Breast epithelium (tissue), 4 donors: Measurements from ENCODE around the gene FOLH1. TPM values are rescaled to one million over a fixed set of nuclear protein-coding genes. Genes with fewer than 3 reads are reported as not detected.
"Not testable (repeated sequence)": the region's sequence is repeated elsewhere in the genome, so short reads cannot be mapped to it uniquely, and the experiment has no call there.

Experiments used
- DNase-seq, 2 donors: peaks; one replicate each; pipeline ENCODE4 v3.0.0-alpha.2; 2019; ENCODE audit warnings: low spot score in 2 of 2
- H3K27ac ChIP-seq, 2 donors: fragments of 200-600 bp; sonication (generic) in 1 of 2; one replicate each; pipeline ENCODE4 v1.5.1; 2016 to 2019; ENCODE audit warnings: mild to moderate bottlenecking in 1 of 2
- H3K27me3 ChIP-seq, 2 donors: fragments of 200-600 bp; sonication (generic) in 1 of 2; one replicate each; pipeline versions ENCODE4 v1.5.1 to v1.6.0; 2017 to 2019; ENCODE audit warnings: control low read depth in 1 of 2, mild to moderate bottlenecking in 1 of 2
- H3K36me3 ChIP-seq: fragments of 200-600 bp; one replicate; pipeline ENCODE4 v1.5.1; 2019
- H3K4me1 ChIP-seq, 2 donors: fragments of 200-600 bp; sonication (generic); one replicate each; pipeline ENCODE4 v1.5.1; 2016 to 2019; ENCODE audit warnings: control low read depth in 1 of 2
- H3K4me3 ChIP-seq, 3 donors: fragments of 200-600 bp; sonication (generic); 1 replicate in 2 of 3; 2 replicates in 1 of 3; pipeline ENCODE4 v1.5.1; 2016 to 2019; ENCODE audit warnings: mild to moderate bottlenecking in 3 of 3, moderate library complexity in 2 of 3
- H3K9me3 ChIP-seq, 2 donors: fragments of 200-600 bp; sonication (generic) in 1 of 2; one replicate each; pipeline ENCODE4 v1.5.1; 2016 to 2019; ENCODE audit warnings: control low read depth in 1 of 2
- CTCF ChIP-seq, 3 donors: fragments of 450-650 bp; IDR thresholded peaks; one replicate each; pipeline ENCODE4 v1.5.1; 2016 to 2017; ENCODE audit warnings: antibody characterized with exemption in 3 of 3, mild to moderate bottlenecking in 3 of 3, moderate library complexity in 3 of 3
- POLR2A ChIP-seq: fragments of 450-650 bp; IDR thresholded peaks from one replicate; pipeline ENCODE4 v1.6.1; 2016; ENCODE audit warnings: antibody characterized with exemption, mild to moderate bottlenecking, moderate library complexity
- POLR2AphosphoS5 ChIP-seq, 3 donors: sonication (generic); formaldehyde crosslinking; IDR thresholded peaks; one replicate each; pipeline ENCODE4 v1.6.1; 2017; ENCODE audit warnings: antibody characterized with exemption in 3 of 3
- intact Hi-C: fragments of 100-400 bp; cut with DNase I; formaldehyde crosslinking; loops from one replicate; pipeline ENCODE4 v1.15.1; 2023; ENCODE audit warnings: low total_unique reads
- total RNA-seq, 3 donors: library from RNA; depleted of rRNA; stranded (reverse); fragments of >200 nt; gene quantifications; one replicate each; pipeline ENCODE4 v1.1.0, GENCODE V29; 2016

FOLH1 gene
- 1 to 10 TPM in 2 of 3 donors, under 1 TPM in 1; 0.16 to 8.2 (median 7.8) TPM for total RNA-seq

GRCh38 chr11:49208006-49208721, at the start of gene FOLH1:
Gene FOLH1, minus strand, starts transcription at chr11:49208602. Its CDS starts 193 bp downstream, at chr11:49208409.
- TF ChIP-seq POLR2A (no peak), CTCF (IDR thresholded peaks at IDR 0.05) (no peak), POLR2AphosphoS5 (IDR thresholded peaks at IDR 0.05) (no peak)
- no peaks in the 10 kb centered on the region for H3K27me3 ChIP-seq
- H3K4me1 ChIP-seq, result no peaks in the 10 kb centered on the region
- peak within 1 kb of the TSS; percentile 39 to 66 (median 63) for H3K4me3 ChIP-seq
- intact Hi-C loops, result no loop called here
- no peaks in the 10 kb centered on the region for H3K36me3 ChIP-seq
- no peak for DNase-seq
- no peaks in the 10 kb centered on the region for H3K9me3 ChIP-seq
- peak within 1 kb of the TSS; percentile 41 to 74 for H3K27ac ChIP-seq

- H3K27me3 ChIP-seq, H3K36me3 ChIP-seq, intact Hi-C loops, DNase-seq, H3K4me3 ChIP-seq, H3K9me3 ChIP-seq, H3K27ac ChIP-seq, H3K4me1 ChIP-seq: not testable (repeated sequence)
These were observed 46.7 kb upstream of the FOLH1 start for GRCh38 chr11:49255148-49255547.

GRCh38 chr11:49251212-49251611, 42.8 kb upstream of the FOLH1 start:
- H3K9me3 ChIP-seq, intact Hi-C loops, H3K27me3 ChIP-seq, H3K4me3 ChIP-seq, H3K27ac ChIP-seq, H3K36me3 ChIP-seq, H3K4me1 ChIP-seq, DNase-seq: not testable (repeated sequence)

- H3K27me3 ChIP-seq, H3K36me3 ChIP-seq, H3K27ac ChIP-seq, H3K4me1 ChIP-seq, H3K4me3 ChIP-seq, intact Hi-C loops, H3K9me3 ChIP-seq, DNase-seq: not testable (repeated sequence)
These were observed 42.2 kb upstream of the FOLH1 start for GRCh38 chr11:49250398-49251115.

GRCh38 chr11:49249363-49249762, 41.0 kb upstream of the FOLH1 start:
- DNase-seq, H3K9me3 ChIP-seq, intact Hi-C loops, H3K4me3 ChIP-seq, H3K27ac ChIP-seq, H3K4me1 ChIP-seq, H3K36me3 ChIP-seq, H3K27me3 ChIP-seq: not testable (repeated sequence)

- intact Hi-C loops, H3K27me3 ChIP-seq, H3K9me3 ChIP-seq, DNase-seq, H3K4me3 ChIP-seq, H3K36me3 ChIP-seq, H3K4me1 ChIP-seq, H3K27ac ChIP-seq: not testable (repeated sequence)
These were observed 25.3 kb upstream of the FOLH1 start for GRCh38 chr11:49233685-49234084.

- H3K27ac ChIP-seq, H3K4me1 ChIP-seq, DNase-seq, H3K4me3 ChIP-seq, intact Hi-C loops, H3K9me3 ChIP-seq, H3K27me3 ChIP-seq, H3K36me3 ChIP-seq: not testable (repeated sequence)
These were observed 24.6 kb upstream of the FOLH1 start for GRCh38 chr11:49233019-49233418.

GRCh38 chr11:49231725-49232124, 23.3 kb upstream of the FOLH1 start:
- H3K9me3 ChIP-seq, H3K36me3 ChIP-seq, H3K27ac ChIP-seq, H3K4me1 ChIP-seq, intact Hi-C loops, H3K4me3 ChIP-seq, DNase-seq, H3K27me3 ChIP-seq: not testable (repeated sequence)

GRCh38 chr11:49230534-49230933, 22.1 kb upstream of the FOLH1 start:
- H3K9me3 ChIP-seq, H3K27me3 ChIP-seq, DNase-seq, intact Hi-C loops, H3K4me3 ChIP-seq, H3K27ac ChIP-seq, H3K4me1 ChIP-seq, H3K36me3 ChIP-seq: not testable (repeated sequence)

GRCh38 chr11:49230001-49230400, 21.6 kb upstream of the FOLH1 start:
- H3K4me3 ChIP-seq, DNase-seq, H3K36me3 ChIP-seq, H3K4me1 ChIP-seq, intact Hi-C loops, H3K27me3 ChIP-seq, H3K9me3 ChIP-seq, H3K27ac ChIP-seq: not testable (repeated sequence)
